HG03378 (cell line): ENCODE measurements around the gene KANSL3.
"Not testable (repeated sequence)": the region's sequence is repeated elsewhere in the genome, so short reads cannot be mapped to it uniquely, and the experiment has no call there.

Source experiments
- ATAC-seq: cut with Tn5 transposase; IDR thresholded peaks from one replicate; pipeline ENCODE4 v1.9.1; 2021; ENCODE audit warnings: mild to moderate bottlenecking, moderate library complexity; ENCODE audit not compliant: unreplicated experiment

The KANSL3 gene

GRCh38 chr2:96655526-96655925 lies 17.4 kb upstream of the KANSL3 start:
- ATAC-seq: no peak

GRCh38 chr2:96654791-96655190 lies 16.7 kb upstream of the KANSL3 start:
- not testable (repeated sequence) for ATAC-seq

- ATAC-seq: no peak
These were observed 13.7 kb upstream of the KANSL3 start for GRCh38 chr2:96651793-96652192.

- ATAC-seq: no peak
These were observed 11.2 kb upstream of the KANSL3 start for GRCh38 chr2:96649342-96649741.

- ATAC-seq: no peak
These were observed 10.3 kb upstream of the KANSL3 start for GRCh38 chr2:96648306-96648930.

- no peak for ATAC-seq
These were observed 9.6 kb upstream of the KANSL3 start for GRCh38 chr2:96647681-96648080.

GRCh38 chr2:96642564-96643360 lies 4.7 kb upstream of the KANSL3 start, which contains the start of gene FER1L5:
FER1L5 (plus strand) TSS chr2:96642764; CDS start chr2:96642837, 73 bp downstream.
- no peak for ATAC-seq

GRCh38 chr2:96637385-96638143 lies 548 bp downstream of the KANSL3 start:
- peak; percentile 62 for ATAC-seq

GRCh38 chr2:96636551-96637171 lies 1.5 kb downstream of the KANSL3 start:
- no peak for ATAC-seq

DNA sequence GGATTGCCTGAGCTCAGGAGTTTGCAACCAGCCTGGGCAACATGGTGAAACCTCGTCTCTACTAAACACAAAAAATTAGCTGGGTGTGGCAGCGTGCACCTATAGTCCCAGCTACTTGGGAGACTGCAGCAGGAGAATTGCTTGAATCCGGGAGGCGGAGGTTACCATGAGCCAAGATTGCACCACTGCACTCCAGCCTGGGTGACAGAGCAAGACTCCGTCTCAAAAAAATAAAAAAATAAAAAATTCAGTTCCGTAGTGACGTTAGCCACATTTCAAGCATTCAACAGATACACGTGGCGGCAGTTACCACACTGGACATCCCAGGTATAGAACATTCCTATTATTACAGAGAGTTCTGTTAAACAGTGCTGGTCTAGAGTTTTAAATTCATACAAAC lies 4.5 kb downstream of the KANSL3 start:
- ATAC-seq: no peak

DNA sequence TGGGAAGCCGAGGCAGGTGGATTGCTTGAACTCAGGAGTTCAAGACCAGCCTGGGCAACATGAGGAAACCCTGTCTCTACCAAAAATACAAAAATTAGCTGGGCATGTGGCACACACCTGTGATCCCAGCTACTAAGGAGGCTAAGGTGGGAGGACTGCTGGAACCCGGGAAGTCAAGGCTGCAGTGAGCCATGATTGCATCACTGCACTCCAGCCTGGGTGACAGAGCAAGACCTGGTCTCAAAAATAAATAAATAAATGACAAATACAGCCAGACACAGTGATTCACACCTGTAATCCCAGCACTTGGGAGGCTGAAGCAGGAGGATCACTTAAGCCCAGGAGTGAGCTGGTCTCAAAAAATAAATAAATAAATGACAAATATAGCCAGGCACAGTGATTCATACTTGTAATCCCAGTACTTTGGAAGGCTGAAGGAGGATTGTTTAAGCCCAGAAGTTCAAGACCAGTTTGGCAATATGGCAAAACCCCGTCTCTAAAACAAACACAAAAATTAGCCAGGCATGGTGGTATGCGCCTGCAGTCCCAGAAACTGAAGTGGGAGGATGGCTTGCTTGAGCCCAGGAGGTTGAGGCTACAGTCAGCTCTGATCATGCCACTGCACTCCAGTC lies 6.2 kb downstream of the KANSL3 start:
- no peak for ATAC-seq

GRCh38 chr2:96626553-96626942 lies 11.6 kb downstream of the KANSL3 start:
- ATAC-seq: no peak

DNA sequence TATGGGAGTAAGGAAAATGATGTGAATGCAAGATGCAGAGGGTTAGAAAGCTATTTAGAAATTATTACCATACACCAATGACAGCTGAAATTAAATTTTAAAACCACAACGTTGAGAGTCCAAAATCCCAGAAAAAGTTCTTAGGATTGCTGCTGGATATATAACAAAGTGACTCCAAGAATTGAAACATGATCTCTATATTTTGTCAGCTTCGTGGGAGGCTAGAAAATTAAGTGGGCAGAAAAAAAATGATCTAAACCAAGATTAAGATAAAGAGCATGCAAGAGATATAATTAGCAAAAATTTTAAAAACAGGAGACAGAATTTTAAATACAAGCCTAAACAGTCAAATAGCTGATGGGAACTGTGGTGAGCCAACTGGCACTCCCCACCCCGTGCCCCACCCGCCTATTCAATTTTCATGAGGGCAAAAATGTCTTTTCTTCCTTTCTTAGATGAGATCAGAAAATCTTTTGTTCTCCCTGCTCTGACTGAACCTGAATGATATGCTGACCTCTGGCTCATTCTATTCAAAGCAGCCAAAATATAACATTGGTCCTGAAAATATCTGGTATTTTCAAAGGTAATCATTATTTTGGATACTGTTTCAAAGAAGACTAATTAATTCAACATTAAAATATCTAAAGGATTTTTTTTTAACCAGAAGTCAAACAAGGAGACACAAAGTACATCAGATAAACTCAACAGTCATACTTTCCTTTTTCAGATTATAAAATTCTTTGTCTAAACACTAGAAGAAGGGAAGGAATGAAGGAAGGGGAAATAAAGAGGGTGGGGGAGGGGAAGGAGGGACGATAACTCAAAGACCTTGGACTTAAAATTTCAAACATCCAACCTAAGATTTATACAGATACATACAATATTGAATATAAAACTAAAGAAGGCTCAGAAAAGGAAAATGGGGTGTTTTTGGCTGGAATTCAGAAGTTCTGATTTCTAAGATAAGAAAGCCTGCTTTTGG lies 12.2 kb downstream of the KANSL3 start:
- ATAC-seq: no peak

- ATAC-seq: no peak
These were observed 15.0 kb downstream of the KANSL3 start for GRCh38 chr2:96623116-96623515.

- no peak for ATAC-seq
These were observed 15.6 kb downstream of the KANSL3 start for GRCh38 chr2:96622544-96622943.

- ATAC-seq: no peak
These were observed 19.4 kb downstream of the KANSL3 start for GRCh38 chr2:96618596-96619283.

GRCh38 chr2:96617012-96617411 lies 21.1 kb downstream of the KANSL3 start:
- ATAC-seq: no peak

GRCh38 chr2:96616535-96616934 lies 21.6 kb downstream of the KANSL3 start:
- ATAC-seq: no peak

DNA sequence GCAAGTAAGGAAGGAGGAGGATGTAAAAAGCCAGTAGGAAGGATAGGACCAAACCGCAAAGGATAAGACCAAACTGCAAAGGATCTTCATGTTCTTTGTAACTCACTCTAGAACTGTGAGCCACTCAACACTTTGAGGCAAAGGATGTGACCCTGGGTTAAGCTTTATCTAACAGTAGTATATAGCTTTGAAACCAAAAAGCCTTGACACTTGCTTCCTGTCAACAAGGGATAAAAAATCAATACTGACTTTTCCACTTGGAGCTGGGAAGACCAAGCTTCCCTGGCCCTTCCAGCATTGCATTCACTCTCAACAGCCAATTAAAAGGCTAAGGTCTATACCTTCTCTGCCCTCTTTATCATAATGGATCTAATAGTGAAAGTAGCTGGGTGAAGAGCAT lies 22.0 kb downstream of the KANSL3 start:
- ATAC-seq: no peak
